ENCODE data around the gene RPS6KA1.
"Not testable (repeated sequence)": the region's sequence is repeated elsewhere in the genome, so short reads cannot be mapped to it uniquely, and the experiment has no call there.

The RPS6KA1 gene

DNA sequence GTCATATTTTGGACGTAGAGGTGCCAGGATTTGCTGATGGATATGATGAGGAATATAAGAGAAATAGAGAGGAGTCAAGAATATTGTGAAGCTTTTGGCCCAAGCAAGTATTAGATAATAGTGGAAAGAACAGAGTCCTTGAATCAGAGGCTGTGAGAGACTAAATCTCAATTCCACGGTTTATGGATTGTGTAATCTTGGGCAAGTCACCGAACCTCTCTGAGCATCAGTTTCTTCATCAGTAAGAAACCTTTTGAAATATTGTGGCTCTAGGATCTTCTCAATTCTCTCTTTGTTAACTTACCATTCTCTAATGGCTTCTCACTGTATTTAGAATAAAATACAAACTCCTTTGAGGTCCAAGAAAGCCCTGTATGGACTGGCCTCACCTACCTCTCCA lies 77.6 kb downstream of the RPS6KA1 start:
- no peak for DNase-seq

DNA sequence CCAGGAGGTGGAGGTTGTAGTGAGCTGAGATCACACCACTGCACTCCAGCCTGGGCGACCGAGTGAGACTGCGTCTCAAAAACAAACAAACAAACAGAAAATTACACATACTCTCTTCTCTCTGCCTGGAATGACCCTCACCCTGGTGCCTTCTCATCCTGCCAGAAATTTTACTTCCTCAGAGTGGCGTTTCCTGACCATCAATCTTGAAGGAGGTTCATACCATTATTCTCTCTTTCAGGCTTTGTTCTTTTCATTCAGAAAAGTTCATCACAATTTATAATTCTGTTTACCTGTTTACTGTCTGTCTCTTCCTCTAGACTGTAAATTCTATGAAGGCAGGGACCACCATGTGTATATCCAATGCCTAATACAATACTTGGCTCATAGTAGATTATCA lies 79.3 kb downstream of the RPS6KA1 start:
- DNase-seq, result no peak

DNA sequence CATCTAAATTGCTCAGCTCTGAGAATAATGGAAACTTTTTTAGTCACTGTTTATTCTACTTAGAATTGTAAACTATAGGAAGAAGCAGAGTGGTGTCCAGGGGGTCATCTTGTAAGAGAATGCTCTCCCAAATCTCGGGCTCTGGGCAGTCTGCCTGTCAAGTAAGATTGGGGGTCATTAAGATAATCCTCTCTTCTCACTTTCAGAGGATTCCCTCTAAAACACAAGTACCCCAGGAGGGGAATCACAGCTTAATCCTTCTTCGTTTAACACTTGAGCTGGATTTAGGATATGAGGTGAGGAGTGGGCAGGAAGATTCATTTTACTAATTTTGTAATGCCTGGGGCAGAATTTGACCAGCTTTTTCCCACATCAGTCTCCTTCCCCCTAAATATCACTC lies 81.2 kb downstream of the RPS6KA1 start:
- no peak for DNase-seq

DNA sequence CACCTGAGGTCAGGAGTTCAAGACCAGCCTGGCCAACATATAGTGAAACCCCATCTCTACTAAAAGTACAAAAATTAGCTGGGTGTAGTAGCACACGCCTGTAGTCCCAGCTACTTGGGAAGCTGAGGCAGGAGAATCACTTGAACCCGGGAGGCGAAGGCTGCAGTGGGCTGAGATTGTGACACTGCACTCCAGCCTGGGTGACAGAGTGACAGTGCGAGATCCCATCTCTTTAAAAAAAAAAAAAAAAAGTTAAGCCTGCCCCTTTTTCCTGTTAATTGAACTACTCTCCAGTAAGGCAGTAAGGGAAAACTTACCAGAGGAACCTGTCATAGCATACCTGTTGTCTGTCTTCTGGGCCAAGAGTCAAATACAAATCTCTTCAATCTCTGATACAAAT lies 83.1 kb downstream of the RPS6KA1 start:
- not testable (repeated sequence) for DNase-seq

DNA sequence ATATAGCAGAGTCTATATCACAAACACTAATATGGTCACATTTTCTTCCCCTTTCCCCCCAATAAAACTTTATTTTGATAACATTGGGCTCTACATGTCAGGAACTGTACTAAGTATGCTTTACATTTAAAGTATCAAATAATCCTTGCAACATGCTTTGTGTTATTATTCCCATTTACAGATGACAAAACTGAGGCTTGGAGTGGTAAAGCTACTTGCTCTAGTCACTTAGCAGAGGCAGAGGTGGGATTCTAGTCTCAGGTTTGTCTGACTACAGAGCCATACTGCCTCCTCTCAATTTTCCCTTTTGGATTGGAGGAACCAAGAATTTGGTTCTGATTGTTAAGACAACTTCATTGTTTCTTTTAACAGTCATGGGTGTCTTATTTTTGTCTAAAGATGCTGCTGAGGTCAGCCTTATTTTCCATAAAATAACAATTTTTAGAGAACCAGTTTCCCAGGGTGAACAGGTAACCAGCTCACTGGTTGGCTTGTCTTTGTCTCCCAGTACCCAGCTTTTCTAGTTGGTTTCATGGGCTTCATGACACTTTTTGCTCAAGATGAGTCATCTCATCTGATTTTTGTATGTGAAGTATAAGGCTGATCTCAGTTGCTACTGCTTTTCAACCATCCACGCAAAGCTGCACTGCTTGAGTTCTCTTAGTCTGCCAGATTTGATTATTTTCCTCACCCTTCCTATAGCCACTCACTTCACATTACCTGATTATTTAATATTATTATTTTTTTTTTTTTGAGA lies 85.3 kb downstream of the RPS6KA1 start:
- no peak for DNase-seq

DNA sequence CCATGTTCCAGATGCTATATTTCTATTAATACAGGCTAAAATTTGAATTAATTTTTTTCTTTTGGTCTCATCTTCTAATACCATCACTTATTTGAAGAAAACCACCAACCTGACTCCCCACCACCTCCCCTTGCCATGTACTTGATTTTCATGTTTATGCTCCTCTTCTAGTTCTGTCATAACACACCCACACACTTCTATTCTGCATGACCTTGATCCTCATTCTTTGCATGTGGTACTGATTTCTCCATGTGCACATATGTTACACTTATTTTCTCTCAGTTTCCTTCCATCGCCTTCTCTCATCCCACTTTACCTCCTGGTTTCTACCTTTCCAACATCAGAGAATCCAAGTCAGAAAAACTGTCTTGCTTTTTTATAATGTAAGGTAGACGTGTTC lies 87.3 kb downstream of the RPS6KA1 start:
- no peak for DNase-seq

DNA sequence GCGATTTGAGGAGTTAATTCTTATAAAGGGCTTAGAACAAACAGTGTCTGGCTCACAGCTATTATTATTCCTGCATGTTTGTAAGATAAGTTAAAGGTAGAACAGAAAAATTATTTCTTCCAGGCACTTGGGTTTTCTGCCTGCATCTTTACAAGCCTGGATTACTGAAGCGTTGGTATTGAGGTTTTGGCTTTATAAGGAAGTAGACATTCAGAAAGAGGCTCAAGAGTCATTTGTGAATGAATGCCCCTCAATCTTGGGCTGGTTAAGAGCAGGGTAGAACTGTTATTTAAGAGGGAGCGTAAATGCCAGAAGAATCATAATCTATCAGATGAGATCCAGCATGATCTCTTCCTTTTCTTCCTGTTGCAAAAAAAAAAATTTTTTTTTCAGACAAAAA lies 89.0 kb downstream of the RPS6KA1 start:
- DNase-seq, result no peak

All from SHP77 treated with DMSO at 0.1 percent for 48 hours (cell line).